ENCODE results near the gene ATP5MC3.
"Not testable (repeated sequence)": the region's sequence is repeated elsewhere in the genome, so short reads cannot be mapped to it uniquely, and the experiment has no call there.

The ATP5MC3 gene

DNA sequence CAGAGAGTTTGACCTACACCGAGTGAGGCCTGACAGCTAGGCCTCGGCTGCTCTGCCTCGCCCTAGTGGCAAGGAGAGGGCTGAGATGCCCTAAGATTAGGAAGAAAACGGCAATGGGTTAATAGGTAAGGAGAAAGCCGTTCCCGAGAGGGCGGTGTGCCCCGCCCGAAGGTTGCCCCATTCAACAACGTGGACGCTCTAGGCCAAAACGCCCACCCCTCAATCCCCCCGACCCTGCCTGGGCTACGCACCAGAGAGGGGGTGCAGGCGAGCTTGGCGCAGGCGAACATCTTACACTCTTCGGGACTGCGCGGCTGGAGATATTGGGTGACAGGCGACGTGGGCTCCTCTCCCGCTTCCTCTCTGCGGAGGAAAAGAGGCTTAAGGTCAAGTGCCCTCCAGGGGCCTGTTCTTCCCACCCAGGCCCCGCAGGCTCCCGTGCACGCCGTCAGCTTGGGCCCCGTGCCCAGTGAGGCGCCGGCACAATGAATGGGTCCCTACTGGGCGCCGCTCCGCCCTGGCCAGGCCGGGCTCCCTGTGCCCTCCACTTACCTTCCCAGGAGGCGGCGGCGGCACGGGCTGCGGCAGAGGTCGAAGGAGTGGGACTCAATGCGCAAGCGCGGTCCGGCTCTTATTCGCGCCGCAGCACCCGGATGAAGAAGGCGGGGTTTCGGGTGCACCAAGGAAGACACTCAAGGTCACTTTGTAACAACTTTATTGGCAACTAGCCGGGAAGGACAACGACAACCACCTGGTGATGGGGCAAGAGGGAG lies at the start of gene ATP5MC3:
TSS of gene ATP5MC3 (minus strand) at position 607 of the 773 bp plus-strand sequence. CDS start at position 290, 317 bp downstream.
- DNase-seq (ENCODE audit: low read depth in 2 of 2): peak; percentile 86 to 87

DNA sequence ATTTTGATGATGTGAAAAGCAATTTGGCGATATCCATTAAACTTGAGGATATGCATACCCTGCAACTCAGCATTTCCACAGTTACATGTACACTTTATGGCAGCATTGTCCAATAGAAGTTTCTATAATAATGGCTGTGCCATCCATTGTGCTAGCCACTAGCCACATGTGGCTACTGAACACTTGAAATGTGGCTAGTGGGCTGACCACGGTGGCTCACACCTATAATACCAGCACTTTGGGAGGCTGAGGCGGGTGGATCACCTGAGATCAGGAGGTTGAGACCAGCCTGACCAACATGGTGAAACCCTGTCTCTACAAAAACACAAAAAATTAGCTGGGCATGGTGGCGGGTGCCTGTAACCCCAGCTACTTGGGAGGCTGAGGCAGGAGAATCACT lies 47.1 kb upstream of the ATP5MC3 start:
- not testable (repeated sequence) for DNase-seq (ENCODE audit: low read depth in 2 of 2)

DNA sequence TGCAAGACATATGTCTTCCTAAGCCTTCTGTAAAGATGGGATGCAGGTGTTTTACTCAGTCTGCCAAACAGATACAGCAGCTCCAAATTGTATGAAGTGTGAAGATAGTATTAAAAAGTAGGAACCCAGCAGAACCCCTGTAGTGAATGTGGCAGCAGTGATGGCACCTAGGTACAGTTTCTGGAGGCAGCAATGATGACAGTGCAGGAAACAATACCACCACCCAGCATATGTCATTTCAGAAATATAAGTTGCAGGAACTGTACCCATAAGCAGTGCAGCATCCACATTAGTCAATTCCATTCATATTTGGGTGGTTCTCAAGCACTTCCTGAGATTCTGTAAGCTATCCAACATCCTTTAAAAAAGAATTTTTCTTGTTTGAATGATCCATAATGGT lies 46.7 kb upstream of the ATP5MC3 start:
- no peak for DNase-seq (ENCODE audit: low read depth in 2 of 2)

DNA sequence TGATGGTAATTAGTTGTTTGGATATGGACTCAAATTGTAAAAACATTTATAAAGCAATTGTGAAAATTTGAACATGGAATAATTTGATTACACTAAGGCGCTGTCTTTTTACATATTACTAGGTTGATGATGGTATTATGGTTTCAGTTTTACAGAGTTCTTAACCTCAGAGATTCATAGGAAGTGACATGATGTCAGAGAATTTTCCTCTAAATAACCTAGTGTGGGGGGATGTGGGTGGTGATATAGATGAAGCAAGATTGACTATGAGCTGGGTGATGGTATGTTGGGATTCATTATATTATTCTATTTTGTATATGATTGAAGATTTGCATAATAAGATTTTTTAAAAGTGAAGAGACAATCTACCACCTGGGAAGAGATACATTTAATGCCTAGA lies 45.9 kb upstream of the ATP5MC3 start:
- DNase-seq (ENCODE audit: low read depth in 2 of 2): no peak

DNA sequence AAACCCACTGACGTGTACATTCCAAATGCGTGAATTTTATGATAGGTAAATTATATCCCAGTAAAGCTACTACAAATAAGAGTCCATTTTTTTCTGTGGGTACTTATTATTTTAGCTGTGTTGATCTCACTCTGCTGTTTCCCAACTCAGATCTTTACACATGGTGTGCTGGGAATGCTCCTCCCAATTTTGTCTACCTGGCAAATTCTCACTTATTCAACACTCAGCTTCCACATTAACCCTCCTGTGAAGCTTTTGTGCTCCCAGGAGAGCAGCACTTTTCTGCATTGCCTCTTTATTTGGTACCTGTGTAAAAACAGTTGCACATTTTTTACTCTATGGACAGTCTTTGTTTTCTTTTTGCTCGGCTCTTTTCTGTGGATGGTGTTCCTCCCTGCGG lies 38.6 kb upstream of the ATP5MC3 start:
- DNase-seq (ENCODE audit: low read depth in 2 of 2): no peak

DNA sequence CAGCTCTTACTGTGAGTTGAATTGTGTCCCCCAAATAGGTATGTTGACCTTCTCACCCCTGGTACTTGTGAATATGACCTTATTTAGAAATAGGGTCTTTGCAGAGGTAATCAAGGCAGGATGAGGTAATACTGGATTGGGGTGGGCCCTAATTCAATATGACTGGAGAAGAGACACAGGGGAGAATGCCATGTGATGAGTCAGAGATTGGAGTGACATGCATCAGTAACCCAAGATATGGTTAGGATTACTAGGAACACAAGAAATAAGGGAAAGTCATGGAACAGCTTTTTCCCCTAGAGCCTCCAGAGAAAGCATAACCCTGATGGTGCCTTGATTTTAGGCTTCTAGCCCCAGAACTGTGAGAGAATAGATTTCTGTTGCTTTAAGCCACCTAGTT lies 37.0 kb upstream of the ATP5MC3 start:
- DNase-seq (ENCODE audit: low read depth in 2 of 2): no peak

DNA sequence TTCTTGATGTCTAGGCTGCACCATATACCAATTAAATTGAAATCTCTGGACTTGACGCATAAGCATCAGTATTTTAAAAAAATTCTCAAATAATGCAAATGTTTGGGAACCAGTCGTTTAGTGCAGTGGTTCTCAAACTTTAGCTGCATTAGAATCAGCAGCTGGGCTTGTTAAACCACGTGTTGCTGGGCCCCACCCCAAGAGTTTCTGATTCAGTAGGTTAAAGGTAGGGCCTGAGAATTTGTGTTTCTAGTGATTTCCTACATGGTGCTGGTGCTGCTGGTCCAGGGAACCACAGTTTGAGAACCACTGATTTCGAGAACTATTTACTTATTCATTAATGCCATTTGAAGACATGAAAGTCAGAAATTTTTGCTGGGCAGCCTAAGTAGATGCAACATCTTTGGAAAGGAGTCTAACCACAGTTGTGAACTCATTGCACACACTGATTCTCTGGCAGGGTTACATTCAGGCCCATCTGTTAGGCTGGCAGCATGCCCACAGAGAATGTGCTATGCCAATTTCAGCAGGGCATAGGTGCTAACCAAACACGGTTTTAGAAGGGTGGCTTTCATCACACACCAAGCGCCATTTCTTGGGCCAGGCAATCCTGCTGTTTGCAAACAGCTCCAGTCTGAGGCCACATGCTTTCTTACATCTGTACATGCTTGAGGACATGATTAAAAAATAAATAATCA lies 26.4 kb upstream of the ATP5MC3 start:
- DNase-seq (ENCODE audit: low read depth in 2 of 2): no peak

DNA sequence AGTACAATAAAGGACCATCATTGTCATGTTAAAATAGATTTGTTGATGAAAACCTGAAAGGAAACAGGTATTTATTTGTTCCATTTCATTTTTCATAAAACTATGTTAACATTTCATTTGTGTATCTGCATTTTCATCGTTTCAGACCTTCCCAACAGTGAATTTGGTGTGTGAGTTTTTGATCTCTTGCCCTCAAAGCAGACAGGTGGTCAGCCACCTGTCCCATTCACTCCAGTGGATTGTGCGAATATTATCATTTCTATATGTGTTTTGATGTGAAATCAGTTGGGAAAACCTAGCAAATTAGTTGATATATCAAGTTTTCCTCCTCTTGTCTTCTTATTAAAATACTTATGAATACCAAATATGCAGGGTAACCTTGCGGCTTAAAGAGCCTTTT lies 25.4 kb upstream of the ATP5MC3 start:
- no peak for DNase-seq (ENCODE audit: low read depth in 2 of 2)

DNA sequence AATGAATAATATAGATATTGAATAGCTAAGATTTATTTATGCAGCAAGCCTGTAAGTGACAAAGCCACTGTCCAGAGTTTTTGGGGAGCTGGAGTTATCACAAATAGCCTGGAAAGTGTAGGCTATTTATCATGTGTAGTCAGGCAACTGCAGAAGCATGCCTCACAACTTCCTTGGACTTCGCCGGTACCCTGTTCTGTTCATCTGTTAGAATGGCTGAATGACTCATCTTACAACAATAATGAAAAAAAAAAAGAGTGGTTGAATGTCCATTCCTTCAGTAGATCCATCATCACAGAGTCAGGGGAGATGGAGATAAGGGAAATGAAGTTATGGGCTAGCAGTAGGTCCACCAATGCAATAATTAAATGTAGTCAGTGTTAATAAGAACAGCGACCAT lies 24.0 kb upstream of the ATP5MC3 start:
- DNase-seq (ENCODE audit: low read depth in 2 of 2): no peak

DNA sequence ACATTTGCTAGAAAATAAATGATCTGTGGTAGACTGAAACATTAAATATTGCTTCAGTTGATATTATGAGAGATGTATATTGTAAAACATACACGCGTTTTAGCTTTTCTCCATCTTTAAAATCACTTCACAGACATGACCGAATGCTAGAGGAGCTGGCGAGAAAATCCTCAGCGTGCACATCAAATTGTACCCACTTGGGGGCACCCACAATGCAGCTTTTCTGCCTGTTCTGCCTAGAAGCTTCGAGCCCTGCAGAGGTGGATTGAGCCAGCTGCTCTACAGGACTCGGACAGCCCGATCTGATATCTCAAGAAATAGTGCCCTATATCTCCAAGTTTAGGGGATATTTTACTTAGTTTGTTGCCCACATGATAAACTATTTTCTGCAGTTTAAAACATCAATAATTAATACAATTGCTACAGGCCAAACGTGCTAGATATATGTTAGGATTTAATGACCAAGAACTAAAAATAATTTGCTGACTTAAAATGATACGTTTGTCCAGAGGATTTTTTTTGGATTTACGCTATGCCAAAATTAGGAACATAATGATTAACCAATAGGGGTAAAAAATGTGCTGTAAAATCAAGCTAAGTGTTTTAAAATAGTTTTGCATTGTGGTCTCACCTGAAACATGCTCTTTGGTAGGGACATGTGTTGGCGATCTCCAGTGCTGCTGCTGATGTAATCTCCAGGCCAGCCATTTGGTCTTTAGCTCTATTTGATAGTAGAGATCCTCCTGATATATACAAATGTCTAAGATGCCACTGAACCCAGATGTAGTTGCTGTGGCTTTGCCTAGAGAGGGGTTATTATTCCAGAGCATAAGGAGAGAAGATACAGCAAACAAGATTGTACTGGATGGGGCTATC lies 22.3 kb upstream of the ATP5MC3 start:
- peak; percentile 7 to 25 for DNase-seq (ENCODE audit: low read depth in 2 of 2)

DNA sequence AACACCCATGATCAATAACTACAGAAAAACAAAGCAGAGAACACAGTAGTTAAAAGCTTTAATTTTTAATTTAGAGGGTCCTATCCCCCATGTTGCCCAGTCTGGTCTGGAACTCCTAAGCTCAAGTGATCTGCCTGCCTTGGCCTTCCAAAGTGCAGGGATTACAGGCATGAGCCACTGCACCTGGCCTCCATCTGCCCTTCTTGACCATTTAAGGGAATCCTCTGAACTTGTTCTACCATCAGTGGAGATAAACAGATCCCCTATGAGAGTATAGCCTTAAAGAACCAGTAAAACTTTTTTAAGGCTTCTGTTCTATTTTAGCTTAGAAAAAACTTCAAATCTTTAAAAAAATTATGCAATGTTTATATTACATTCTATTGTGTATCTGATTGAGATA lies 13.5 kb upstream of the ATP5MC3 start:
- no peak for DNase-seq (ENCODE audit: low read depth in 2 of 2)

DNA sequence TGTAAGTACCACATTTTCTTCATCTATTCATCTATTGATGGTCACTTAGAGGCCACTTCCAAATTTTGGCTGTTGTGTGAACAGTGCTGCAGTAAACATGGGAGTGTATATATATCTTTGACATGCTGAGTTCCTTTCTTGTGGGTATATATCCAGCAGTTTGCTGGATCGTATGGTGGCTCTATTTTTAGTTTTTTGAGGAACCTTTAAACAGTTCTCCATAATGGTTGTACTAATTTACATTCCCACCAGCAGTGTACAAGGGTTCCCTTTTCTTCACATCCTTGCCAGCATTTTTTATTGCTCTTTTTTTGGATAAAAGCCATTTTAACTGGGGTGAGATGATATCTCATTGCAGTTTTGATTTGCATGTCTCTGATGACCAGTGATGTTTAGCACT lies 7.3 kb upstream of the ATP5MC3 start:
- no peak for DNase-seq (ENCODE audit: low read depth in 2 of 2)

DNA sequence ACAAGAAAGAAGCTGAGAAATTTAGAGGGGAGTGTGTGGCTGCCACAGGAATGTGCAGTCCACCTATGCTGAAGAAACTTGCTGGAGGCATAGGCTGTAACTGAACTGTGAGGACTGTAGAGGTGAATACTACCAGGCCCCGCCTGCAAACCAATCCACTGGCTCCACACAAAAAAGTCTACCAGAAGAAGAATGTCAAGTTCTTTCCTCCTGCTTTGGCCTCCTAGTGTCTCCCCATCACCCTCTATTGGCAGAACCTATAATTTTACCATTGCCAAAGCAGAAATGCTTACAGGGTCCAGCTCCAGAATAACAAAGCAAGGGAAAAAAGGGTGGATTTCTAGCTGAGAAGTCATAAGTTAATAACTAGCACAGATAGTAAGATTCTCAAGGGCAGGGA lies 5.9 kb upstream of the ATP5MC3 start:
- no peak for DNase-seq (ENCODE audit: low read depth in 2 of 2)

DNA sequence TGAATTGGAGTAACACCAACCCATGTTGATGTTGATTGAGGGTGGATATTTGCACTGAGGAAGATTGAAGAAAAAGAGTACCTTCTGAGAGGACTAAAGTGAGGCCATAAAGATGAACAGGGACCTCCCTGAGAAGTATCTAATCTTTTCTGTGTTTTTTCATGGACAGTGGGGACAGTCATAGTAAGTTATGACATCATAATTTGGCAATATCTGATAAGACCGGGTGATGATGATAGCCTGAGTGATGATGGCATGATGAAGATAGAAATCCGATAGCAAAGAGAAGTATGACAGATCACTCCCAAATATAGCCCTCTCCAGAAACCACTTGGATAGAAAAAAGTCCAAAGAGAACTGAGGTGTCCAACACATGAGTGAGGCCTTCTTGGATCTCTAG lies 2.2 kb upstream of the ATP5MC3 start:
- no peak for DNase-seq (ENCODE audit: low read depth in 2 of 2)

DNA sequence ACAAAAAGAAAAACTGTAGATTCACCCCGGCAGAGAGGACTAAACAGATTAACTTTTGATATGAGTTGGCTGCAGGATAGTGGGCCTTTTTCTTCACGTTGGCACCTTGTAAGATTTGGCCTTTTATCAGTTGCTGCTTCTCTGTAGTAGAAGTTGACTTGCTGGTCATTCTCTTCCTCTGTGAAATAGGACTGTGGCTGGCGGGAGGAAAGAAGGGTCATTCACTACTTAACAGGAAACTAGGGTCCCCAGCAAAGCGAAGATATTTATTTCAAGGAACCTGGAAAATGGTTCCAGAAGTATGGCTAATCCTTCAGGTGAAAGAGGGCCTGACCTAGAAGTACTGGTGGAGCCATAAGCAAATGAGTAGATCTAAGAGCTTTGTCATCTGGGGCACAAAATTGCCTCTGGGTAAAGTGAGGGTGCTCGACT lies 383 bp upstream of the ATP5MC3 start:
- DNase-seq (ENCODE audit: low read depth in 2 of 2): no peak

DNA sequence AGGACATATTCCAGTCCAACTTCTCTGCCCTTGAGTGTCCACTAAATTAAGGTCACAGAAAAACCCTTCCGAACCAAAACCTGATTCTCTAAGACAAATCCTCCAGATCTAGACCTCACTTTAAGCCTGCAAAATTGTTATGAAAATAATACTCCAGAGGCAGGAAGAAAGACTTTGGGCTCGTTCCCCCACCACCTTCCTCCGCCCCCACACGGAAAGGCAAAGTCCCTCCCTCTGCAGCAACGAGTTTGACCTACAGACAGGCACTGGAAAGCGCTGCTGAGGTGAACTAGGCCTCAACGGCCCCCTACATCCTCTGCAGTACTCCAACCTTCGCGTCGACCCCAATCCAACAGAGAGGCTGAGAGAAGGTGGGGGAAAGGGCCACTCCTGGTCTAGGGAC lies 808 bp downstream of the ATP5MC3 start:
- DNase-seq (ENCODE audit: low read depth in 2 of 2): peak; percentile 36 to 39

DNA sequence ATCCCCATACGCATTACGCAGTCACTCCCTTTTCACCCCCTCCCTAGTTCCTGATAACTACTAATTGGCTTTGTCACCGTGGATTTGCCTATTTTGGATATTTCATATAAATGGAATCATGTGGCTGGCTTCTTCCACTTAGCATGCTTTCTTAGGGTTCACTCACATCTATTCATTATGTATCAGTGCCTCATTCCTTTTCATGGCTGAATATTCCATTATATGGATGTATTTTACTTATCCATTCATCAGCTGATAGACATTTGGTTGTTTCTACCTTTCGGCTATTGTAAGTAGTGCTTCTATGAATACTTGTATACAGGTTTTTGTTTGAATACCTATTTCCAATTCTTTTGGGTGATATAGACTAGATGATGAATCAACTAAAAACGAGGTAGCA lies 4.9 kb downstream of the ATP5MC3 start:
- no peak for DNase-seq (ENCODE audit: low read depth in 2 of 2)

DNA sequence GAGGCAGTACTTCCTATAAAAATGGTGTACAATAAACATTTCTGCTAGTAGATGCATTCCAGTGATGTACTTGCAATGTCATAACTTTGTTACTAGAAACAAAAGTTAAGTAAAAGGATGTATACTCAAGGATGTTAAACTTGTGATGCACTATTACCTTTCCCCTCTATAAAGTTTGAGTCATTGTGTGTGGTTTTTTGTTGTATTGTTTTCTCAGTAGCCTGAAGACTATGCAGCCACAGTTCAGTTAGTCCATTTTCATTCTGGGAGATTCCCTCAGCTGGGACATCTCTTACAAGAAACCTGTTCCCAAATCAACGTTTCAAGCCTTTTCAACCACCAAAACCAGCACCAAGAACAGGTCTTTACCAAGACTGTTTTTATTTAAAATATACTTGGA lies 5.6 kb downstream of the ATP5MC3 start:
- DNase-seq (ENCODE audit: low read depth in 2 of 2): no peak

DNA sequence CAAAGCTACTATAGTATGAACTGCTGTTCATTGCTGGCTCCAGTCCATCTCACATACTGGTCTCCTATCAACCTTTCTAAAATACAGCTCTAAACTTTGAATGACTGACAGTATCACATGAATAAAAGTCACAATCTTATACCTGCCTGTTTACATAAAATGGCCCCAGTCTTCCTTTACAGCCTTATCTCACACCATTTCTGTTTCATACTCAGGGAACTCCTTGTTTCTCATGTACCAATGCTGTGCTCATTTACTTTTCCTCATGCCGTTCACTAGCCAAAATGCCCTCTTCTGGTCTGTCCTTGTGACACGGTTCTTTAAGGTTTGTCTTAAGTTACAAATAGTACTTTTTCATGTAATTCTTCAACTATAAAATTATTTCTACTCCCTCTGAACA lies 6.2 kb downstream of the ATP5MC3 start:
- DNase-seq (ENCODE audit: low read depth in 2 of 2): no peak

DNA sequence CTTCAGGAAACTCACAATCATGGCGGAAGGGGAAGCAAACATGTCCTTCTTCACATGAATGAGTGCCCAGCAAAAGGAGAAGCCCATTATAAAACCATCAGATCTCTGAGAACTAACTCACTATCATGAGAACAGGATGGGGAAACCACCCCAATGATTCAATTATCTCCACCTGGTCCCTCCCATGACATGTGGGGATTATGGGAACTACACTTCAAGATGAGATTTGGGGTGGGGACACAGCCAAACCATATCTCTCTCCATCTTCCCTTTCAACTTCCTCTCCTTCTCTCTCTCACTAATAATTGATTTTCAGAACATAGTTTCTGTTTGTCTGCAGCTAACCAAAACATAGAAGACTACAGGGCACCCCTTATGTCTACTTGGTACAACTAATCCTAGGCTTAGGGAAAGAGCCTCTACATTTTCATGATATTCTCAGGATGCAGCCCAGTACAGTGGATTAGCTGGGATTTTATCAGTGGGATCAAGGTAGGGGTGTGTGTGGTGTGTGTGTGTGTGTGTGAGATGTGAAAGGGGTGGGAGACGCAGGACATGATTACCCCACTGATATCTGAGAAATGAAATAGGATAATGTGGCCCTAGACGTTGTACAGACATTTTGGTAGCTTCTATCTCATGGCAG lies 10.7 kb downstream of the ATP5MC3 start:
- no peak for DNase-seq (ENCODE audit: low read depth in 2 of 2)

DNA sequence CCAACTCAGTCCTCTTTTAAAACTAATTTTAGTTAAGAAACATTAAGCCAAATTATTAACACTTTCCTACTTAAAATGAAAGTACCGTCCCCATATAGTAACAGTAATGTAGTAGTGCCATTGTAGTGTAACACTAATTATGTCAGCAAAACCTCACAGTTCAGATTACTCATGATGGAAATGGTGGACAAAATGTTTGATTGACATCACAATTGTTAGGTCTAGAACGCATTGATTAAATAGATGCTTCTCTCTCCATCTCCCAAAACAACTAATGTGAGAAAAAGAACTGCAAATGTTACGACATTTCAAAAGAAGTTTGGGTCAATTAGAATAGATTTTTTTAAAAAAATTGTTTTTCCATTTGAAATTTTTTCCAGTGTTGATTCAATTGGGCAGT lies 12.3 kb downstream of the ATP5MC3 start:
- DNase-seq (ENCODE audit: low read depth in 2 of 2): no peak

DNA sequence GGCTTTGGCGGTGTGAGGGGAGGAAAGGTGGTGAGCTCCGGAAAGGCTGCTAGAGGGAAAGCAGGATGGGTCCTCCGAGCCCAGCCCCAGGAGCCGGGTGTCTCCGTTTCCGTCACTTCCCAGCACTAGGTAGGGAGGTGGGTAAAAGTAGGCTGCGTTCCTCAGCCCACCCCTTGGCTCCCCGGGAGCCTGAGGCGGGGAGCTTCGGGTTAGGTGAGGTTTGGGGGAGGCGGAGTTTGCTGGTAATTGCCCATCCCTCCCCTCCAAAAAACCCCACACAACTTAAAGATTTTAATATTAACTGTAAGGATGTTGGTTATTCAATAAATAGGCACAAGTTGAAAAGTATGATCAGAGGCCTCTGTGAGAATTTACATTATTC lies 13.0 kb downstream of the ATP5MC3 start:
- no peak for DNase-seq (ENCODE audit: low read depth in 2 of 2)
